ENCODE data around the gene KCNT1.

KCNT1 gene

DNA sequence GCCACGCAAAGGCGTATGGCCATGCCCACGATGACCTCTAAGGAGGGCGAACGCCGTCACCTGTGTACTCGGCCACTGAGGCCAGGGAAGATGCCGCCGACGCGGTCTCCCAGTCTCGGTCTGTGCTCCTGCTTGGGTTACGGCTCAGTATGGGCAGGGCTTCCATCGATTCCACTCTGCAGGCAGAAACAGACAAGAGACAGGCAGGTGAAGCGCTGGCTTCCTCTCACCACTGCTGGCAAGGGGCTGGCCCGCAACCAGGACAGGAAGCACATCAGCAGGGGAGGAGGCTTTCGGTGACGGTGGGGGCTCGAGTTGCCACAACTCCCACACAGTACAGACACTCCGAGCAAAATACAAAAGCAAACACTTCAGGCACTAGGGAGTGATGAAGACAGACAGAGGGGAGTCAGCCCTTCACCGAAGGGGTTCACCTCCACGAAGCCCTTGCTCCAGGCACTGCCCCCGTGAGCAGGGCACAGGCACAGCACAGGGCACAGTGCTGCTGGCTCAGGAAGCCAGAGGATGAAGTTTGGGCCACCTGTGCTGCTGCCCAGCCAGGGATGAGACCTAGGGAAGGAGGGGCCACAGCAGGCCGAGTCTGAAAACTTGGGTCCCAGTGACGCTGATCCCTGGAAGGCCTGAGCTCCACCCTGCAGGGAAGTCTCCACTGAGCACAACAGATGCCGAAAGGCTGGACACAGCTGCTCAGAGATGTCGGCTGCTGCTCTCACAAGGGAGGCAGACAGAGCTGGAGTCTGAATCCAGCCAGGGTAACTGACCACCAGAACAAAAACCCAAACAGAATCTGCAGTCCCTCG is 114.1 kb downstream of the KCNT1 start:
- CTCF ChIA-PET = no interaction called here
- H3K27ac Mint-ChIP-seq = peak overlapping the region; percentile 62
- H3K4me1 Mint-ChIP-seq = no peaks in the 10 kb centered on the region
- no peaks in the 10 kb centered on the region for H3K9me3 Mint-ChIP-seq
- DNase-seq = no peak
- H3K4me3 Mint-ChIP-seq = no peak overlapping the region
- H3K27me3 Mint-ChIP-seq = no peaks in the 10 kb centered on the region
- peaks cover 19% of the 10 kb centered on the region for H3K36me3 Mint-ChIP-seq

GRCh38 chr9:135816651-135816970 is 114.6 kb downstream of the KCNT1 start:
- CTCF ChIA-PET = no interaction called here
- DNase-seq = no peak
- Mint-ChIP-seq H3K4me3 (no peak overlapping the region), H3K4me1 (no peaks in the 10 kb centered on the region), H3K36me3 (peaks cover 14% of the 10 kb centered on the region), H3K9me3 (no peaks in the 10 kb centered on the region), H3K27me3 (no peaks in the 10 kb centered on the region), H3K27ac (no peak overlapping the region)

DNA sequence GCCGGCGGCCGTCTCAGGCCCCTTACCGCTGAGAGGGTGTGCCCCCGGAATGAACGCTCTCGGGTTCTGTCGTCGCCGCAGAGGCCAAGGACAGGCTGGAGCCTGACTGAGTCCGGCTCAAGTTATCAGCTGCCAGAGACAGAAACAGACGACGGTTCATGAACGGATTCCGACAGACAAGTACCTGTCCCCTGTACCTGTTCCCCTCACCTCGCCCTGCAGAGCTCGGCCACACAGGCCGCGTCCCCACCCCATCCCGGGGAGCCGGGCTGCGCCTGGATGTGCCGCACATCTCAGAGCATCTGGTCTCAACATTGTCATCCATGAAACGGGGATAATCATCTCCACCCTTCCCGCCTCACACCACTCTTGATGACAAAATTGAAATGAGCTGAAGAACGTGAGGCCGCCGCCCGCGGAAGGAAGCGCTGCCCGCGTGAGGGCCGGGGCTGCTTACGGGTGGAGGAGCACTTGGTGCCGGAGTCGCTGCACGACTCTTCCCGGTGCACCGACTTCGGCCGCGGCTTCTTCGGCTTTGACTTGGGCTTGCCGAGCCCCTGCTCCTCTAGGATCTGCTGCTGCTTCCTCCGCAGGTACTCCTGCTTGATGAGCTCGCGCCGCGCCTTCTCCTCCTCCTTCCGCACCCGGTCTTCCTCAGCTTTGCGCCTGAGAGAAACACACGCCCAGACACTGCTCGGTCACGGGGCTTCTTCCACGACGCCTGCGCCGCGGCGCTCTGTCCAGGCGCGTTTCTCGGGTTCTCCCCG is 116.1 kb downstream of the KCNT1 start:
- Mint-ChIP-seq H3K4me1 (no peaks in the 10 kb centered on the region), H3K36me3 (peaks cover 26% of the 10 kb centered on the region), H3K4me3 (no peak overlapping the region), H3K27ac (no peak overlapping the region), H3K9me3 (no peaks in the 10 kb centered on the region), H3K27me3 (no peaks in the 10 kb centered on the region)
- no peak for DNase-seq
- CTCF ChIA-PET = no interaction called here

DNA sequence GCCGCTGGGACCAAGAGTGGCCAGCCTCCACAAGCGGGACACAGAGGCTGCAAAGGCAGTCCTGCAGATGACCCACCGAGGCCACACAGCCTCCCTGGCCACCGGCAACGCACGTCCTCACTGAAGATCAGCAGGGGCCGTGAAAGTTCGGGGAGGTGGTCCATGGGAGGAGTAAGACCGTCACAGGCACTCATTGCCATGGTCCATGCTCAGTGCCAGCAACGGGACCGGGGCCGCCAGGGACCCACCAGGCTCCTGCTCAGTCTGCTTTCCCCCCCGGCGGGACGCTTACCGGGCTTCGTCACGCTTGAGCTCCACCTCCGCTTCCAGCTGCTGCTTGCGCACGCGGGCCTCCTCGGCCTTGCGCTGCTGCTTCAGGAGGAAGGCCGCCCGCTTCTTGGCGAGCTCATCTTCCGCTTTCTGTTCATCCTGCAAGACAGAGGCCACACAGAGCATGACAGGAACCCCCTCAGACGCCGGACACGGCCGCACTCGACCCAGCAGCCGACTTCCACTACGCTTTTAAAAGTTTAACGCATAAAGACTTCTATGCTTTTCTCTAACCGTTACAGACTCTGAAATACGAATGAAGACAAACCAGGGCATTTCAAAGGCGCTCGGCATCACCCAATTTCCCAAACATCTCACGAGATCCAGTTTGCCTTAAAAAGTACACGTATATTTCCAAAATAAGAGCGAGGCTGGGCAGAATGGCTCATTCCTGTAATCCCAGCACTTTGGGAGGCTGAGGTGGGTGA is 116.9 kb downstream of the KCNT1 start:
- H3K4me1 Mint-ChIP-seq = no peaks in the 10 kb centered on the region
- H3K27me3 Mint-ChIP-seq = no peaks in the 10 kb centered on the region
- H3K36me3 Mint-ChIP-seq = peaks cover 32% of the 10 kb centered on the region
- no peak overlapping the region for H3K4me3 Mint-ChIP-seq
- no peaks in the 10 kb centered on the region for H3K9me3 Mint-ChIP-seq
- CTCF ChIA-PET = no interaction called here
- no peak for DNase-seq
- H3K27ac Mint-ChIP-seq = no peak overlapping the region

DNA sequence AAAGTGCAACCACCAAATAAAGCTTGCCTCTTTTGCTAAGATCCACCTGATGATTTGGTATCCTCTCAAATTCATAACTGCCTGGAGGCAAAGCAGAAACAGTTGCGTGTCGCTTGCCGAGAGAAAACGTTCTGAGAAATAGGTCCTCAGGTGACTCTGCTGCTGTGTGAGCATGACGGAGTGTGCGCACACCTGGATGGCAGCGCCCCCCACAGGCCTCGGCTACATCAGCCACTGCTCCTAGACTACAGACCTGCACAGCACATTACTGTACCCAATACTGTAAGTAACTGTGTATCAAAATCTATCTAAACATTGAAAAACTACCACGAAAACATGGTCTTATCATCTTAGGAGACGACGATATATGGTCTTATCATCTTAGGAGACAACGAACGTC is 117.9 kb downstream of the KCNT1 start:
- no peak overlapping the region for H3K4me3 Mint-ChIP-seq
- H3K27ac Mint-ChIP-seq = no peak overlapping the region
- no peak for DNase-seq
- H3K27me3 Mint-ChIP-seq = no peaks in the 10 kb centered on the region
- H3K4me1 Mint-ChIP-seq = no peaks in the 10 kb centered on the region
- H3K9me3 Mint-ChIP-seq = no peaks in the 10 kb centered on the region
- CTCF ChIA-PET = no interaction called here
- H3K36me3 Mint-ChIP-seq = peaks cover 31% of the 10 kb centered on the region

DNA sequence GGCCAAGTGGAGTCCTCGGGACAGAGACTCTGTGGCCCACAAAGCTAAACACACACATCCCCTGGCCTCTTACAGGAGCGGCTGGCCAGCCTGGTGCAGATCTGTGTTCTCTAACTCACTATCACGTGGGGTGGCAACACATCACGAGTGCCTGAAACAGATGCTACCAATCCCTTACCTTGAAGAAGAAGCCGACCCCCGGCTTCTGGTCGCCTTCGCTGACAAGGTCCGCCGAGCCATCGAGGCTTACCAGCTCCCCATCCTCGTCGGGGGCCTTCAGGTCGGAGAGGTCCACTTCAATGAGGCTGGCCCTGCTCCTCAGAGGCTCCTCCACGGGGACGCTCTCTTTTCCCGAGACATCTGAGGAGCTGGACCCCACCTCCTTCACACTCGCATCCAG is 118.7 kb downstream of the KCNT1 start:
- H3K4me1 Mint-ChIP-seq = no peaks in the 10 kb centered on the region
- no peaks in the 10 kb centered on the region for H3K9me3 Mint-ChIP-seq
- H3K27ac Mint-ChIP-seq = no peak overlapping the region
- H3K36me3 Mint-ChIP-seq = peaks cover 32% of the 10 kb centered on the region
- H3K27me3 Mint-ChIP-seq = no peaks in the 10 kb centered on the region
- CTCF ChIA-PET = no interaction called here
- H3K4me3 Mint-ChIP-seq = no peak overlapping the region
- no peak for DNase-seq

GRCh38 chr9:135821116-135821515 is 119.1 kb downstream of the KCNT1 start:
- no peaks in the 10 kb centered on the region for H3K27me3 Mint-ChIP-seq
- DNase-seq = no peak
- H3K4me1 Mint-ChIP-seq = no peaks in the 10 kb centered on the region
- no peak overlapping the region for H3K4me3 Mint-ChIP-seq
- peaks cover 32% of the 10 kb centered on the region for H3K36me3 Mint-ChIP-seq
- H3K27ac Mint-ChIP-seq = no peak overlapping the region
- no peaks in the 10 kb centered on the region for H3K9me3 Mint-ChIP-seq
- CTCF ChIA-PET = no interaction called here

GRCh38 chr9:135821733-135822373 is 119.9 kb downstream of the KCNT1 start:
- H3K27ac Mint-ChIP-seq = no peak overlapping the region
- H3K36me3 Mint-ChIP-seq = peaks cover 30% of the 10 kb centered on the region
- no peak for DNase-seq
- no peaks in the 10 kb centered on the region for H3K9me3 Mint-ChIP-seq
- H3K4me3 Mint-ChIP-seq = no peak overlapping the region
- no peaks in the 10 kb centered on the region for H3K4me1 Mint-ChIP-seq
- CTCF ChIA-PET = no interaction called here
- H3K27me3 Mint-ChIP-seq = no peaks in the 10 kb centered on the region

DNA sequence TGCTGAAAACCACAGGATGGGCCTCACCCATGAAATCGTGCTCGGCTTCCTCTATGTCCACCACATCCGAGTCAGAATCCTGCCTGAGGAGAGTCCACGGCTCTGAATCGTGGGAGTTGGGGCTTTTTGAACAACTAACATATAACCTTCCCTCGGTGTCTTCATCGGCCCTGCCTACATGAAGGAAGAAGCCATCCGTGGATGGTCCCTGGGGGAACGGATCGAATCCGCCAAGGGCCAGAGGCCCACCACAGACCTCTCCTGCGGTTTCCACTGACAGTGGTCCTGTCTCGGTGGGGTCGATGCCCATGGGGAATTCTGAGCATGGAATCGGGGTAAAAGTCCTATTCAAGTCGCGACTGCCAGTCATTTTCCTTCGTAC is 120.4 kb downstream of the KCNT1 start:
- H3K4me1 Mint-ChIP-seq = no peaks in the 10 kb centered on the region
- H3K36me3 Mint-ChIP-seq = peaks cover 30% of the 10 kb centered on the region
- no peaks in the 10 kb centered on the region for H3K27me3 Mint-ChIP-seq
- DNase-seq = no peak
- H3K4me3 Mint-ChIP-seq = no peak overlapping the region
- no peak overlapping the region for H3K27ac Mint-ChIP-seq
- no peaks in the 10 kb centered on the region for H3K9me3 Mint-ChIP-seq
- CTCF ChIA-PET = interaction anchor here (0.6 kb wide), 1 partner anchor 1717 kb away, joined by 4 read pairs; no protein-coding TSS in a partner anchor

GRCh38 chr9:135823036-135823435 is 121.1 kb downstream of the KCNT1 start:
- no peak overlapping the region for H3K4me3 Mint-ChIP-seq
- peaks cover under 1% of the 10 kb centered on the region for H3K9me3 Mint-ChIP-seq
- H3K36me3 Mint-ChIP-seq = peaks cover 30% of the 10 kb centered on the region
- no peaks in the 10 kb centered on the region for H3K27me3 Mint-ChIP-seq
- no peak for DNase-seq
- CTCF ChIA-PET = interaction anchor here (0.6 kb wide), 1 partner anchor 1718 kb away, joined by 4 read pairs; no protein-coding TSS in a partner anchor
- H3K27ac Mint-ChIP-seq = no peak overlapping the region
- no peaks in the 10 kb centered on the region for H3K4me1 Mint-ChIP-seq

GRCh38 chr9:135825435-135826187 is 123.6 kb downstream of the KCNT1 start:
- Mint-ChIP-seq H3K27me3 (no peaks in the 10 kb centered on the region), H3K27ac (no peak overlapping the region), H3K36me3 (peaks cover 34% of the 10 kb centered on the region), H3K9me3 (peaks cover 8% of the 10 kb centered on the region), H3K4me1 (no peaks in the 10 kb centered on the region), H3K4me3 (no peak overlapping the region)
- DNase-seq = no peak
- CTCF ChIA-PET = no interaction called here

DNA sequence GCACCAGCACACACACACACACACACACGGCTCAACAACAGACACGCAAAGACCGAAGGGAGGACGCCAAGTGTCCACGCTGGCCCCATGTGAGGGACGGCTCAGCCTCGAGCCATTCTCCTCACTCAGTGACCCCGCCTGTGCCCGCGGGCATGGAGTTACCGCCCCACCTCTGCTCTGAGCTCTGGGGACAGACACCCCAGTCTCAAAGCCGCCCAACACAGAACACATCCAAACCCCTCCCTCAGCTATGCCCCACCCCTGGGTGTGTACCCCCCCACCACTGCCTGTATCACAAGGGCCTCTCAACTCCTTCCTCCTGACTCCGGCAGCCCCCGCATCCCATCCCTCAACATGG is 124.2 kb downstream of the KCNT1 start:
- Mint-ChIP-seq H3K27me3 (no peaks in the 10 kb centered on the region), H3K27ac (no peak overlapping the region), H3K4me1 (no peaks in the 10 kb centered on the region), H3K4me3 (no peak overlapping the region), H3K9me3 (peaks cover 8% of the 10 kb centered on the region), H3K36me3 (peaks cover 34% of the 10 kb centered on the region)
- no peak for DNase-seq
- CTCF ChIA-PET = no interaction called here

GRCh38 chr9:135827301-135827700 is 125.3 kb downstream of the KCNT1 start:
- no peaks in the 10 kb centered on the region for H3K27me3 Mint-ChIP-seq
- H3K9me3 Mint-ChIP-seq = peaks cover 8% of the 10 kb centered on the region
- H3K27ac Mint-ChIP-seq = no peak overlapping the region
- no peak for DNase-seq
- H3K4me3 Mint-ChIP-seq = no peak overlapping the region
- CTCF ChIA-PET = no interaction called here
- H3K36me3 Mint-ChIP-seq = peaks cover 28% of the 10 kb centered on the region
- no peaks in the 10 kb centered on the region for H3K4me1 Mint-ChIP-seq

Data from activated naive CD4-positive, alpha-beta T cell treated with anti-CD3 and anti-CD28 coated beads, Interleukin-2, amount 10 ng/mL, durations not matched to agents 7 days and 5 days (primary cell).